AG08396 (cell line): ENCODE results near the gene COG2.
A peak's percentile ranks its signal among the peaks of the same experiment; 100 is the strongest.

Experiments
- DNase-seq: peaks from one replicate; pipeline ENCODE4 v3.0.0; 2012; ENCODE audit warnings: low spot score, mixed read lengths

COG2 gene

GRCh38 chr1:230701895-230702768 is 59.9 kb downstream of the COG2 start:
- no peak for DNase-seq

DNA sequence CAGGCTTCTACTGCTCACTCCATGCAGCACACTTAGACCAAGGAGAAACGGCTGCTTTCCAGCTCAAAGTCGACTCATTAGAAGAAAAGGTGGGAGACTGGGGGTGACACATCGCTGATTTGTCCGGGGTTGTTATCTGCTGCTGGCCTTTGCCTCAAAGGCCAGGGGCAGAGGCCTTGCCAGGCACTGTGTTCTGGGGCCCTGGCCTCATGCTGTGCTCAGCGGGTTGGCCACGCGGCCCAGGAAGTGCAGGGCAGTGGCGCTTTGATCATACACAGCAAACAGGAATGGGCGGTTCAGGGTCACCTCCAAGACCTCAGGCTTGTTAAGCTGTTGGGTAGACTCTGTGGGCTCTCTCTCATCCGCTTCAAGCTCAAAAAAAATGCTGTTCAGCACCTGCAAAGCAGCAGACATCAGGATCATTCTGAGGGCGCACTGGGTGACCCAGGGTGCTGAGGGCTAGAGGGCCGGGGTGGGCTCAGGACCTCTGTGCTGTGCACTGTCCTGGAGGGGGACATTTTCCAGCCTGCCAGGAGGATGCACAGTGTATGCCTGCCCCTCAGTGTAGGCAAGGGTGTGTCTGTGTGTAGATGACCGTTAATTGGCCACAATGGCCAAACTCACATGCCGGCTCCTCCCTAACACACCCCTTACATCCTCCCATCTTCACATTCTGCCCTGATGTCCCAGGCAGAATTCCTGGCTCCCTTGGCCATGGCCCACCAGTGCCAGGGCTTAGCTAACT is 60.8 kb downstream of the COG2 start:
- DNase-seq = no peak

DNA sequence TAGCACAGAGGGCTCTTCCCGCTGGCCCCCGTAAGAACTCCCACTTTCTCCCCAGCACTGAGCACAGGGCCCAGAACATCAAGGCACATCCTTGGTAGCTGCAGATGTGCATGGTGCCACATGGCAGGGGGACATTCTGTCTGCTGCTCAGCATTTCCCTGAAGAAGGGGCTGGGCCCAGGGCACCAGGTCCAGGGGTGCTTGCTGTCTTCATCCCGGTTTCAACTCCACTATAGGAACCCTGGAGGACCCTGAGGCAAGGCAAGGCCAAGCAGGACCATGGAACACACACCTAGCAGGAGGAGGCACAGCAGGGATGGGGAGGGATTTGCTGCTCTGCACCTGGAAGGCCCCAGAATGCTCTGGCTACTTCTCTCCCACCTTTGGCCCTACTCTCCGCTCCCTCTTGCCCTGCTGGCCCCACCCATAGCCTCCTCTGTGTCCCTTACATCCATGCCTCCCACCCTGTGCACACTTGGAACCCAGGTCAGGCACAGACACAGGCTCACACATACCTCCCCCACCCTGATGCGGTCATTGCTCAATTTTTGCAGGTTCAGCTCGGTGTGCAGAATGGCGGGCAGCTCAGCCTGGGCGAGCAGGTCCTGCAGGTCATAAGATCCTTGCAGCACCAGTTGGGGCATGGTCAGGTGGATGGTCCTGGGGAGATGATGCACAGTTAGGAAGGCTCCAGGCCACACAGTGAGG is 61.6 kb downstream of the COG2 start:
- no peak for DNase-seq

GRCh38 chr1:230704830-230705229 is 62.5 kb downstream of the COG2 start:
- DNase-seq = no peak

GRCh38 chr1:230705289-230706019 is 63.2 kb downstream of the COG2 start:
- no peak for DNase-seq

GRCh38 chr1:230706020-230706699 is 63.9 kb downstream of the COG2 start:
- DNase-seq = no peak

DNA sequence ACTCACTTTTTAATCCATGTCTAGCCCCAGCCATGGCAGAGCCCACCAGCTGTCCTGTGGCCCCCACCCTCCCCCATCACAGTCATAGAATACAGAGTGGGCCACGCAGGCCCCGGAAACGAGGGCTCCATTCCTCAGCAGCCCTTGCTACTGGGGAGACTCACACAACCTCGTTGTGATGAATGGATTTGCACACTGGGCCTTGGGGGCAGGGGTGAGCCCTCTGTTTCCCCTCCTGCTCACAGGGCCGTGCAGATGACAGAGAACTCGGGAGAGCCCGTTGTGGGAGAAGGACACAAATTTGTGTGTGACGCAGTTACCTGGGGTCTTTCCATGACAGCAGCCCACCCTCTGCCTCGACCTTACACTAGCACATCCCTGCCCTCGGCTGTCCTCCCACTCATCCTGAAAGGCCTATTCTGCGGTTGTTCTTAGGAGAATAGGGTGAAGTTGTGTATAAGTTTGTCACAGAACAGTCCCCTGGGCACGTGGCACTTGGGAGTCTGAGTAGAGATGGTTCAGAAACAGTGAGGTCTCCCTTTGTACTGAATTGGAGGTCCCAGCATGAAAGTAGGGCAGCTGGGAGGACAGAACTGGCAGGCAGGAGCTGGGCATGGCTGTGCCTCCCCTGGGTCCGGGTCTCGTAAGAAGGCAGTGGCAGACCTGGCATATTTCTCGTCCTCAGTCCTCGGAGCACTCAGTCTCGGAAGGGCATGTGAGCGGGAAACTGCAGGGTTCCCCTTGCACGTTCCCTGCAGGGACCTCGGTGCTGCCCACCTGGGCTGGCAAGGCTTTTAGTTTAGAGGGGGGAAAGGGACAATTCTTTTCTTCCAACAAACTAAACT is 64.8 kb downstream of the COG2 start:
- DNase-seq = no peak

GRCh38 chr1:230707732-230708630 is 65.7 kb downstream of the COG2 start:
- DNase-seq = no peak

DNA sequence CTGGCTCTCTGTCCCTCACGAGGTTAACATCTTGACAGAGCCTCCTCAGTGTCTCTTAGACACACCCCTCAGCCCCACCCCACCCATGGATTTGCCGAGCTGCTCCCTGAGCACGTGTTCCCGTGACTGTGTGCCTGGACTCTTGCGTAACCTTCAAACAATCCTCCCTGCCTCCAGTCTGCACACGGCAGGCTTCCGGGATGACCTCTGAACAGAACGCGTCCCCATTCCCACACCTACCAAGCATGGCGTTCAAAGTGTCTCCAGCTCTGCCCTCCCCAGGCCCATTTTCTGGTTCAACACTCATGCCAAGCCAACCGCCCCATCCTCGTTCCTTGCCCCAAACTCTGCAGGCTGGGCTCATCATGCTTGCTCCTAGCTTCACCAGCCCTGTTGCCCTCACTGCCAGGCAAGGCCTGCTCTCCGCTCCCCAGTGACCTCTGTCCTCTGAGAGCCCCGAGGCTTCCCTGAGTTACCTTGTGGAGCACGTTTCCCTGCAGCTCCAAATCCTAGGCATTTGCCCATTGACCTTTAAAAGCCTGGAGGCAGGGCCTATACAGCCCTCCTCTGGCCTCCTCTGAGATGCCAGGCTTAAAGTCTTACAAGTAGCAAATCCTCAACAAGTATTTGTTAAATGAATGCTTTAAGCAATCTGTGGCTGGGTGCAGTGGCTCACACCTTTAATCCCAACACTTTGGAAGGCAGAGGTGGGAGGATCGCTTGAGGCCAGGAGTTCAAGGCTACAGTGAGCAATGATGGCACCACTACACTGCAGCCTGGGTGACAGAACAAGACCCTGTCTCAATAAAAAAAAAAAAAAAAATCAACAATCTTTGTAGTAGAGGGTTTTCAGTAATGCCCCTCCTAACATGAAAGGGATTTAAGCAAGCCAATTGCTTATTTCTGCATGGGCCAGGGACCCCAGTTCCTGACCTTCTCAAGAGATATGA is 66.6 kb downstream of the COG2 start:
- no peak for DNase-seq

- DNase-seq = no peak
Observed at GRCh38 chr1:230709619-230710542, 67.6 kb downstream of the COG2 start.

DNA sequence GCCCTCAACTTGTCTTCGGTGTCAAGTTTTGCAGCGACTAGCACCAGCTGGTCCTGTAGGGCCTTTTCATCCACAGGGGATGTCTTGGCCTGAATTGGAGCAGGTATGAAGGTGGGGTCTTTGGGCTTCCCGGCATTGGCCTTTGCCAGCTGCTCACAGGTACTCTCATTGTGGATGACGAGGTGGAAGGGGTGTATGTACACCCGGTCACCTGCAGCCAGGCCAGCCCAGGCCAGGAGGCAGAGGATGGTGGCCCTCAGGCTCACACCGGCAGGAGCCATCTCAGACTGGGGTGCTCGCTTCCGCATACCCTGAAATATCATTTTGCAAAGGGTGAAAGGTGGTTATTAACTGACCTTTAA is 68.2 kb downstream of the COG2 start:
- DNase-seq = no peak

- no peak for DNase-seq
Observed at GRCh38 chr1:230711245-230711644, 69.0 kb downstream of the COG2 start.

GRCh38 chr1:230712470-230712942 is 70.2 kb downstream of the COG2 start:
- DNase-seq = no peak

DNA sequence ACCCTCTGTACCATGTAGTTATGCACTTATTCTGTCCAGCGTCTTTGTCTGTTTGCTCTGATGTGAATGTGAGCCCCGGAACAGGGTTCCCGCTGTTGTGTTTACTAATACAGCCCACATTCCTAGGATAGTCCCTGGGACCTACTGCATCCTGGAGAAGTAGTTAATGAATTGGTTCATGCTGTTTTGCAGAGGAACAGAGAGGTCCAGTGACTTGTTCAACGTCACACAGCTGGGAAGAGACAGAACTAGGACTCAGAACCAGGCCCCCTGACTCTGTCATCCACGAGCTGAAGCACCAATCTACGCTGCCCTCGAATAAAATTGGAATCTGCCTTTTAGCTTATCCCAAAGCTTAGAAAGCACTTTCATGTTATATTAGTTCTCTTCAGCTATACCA is 70.9 kb downstream of the COG2 start:
- DNase-seq = no peak

- no peak for DNase-seq
Observed at GRCh38 chr1:230713547-230713914, 71.2 kb downstream of the COG2 start.

GRCh38 chr1:230713915-230714764 is 71.9 kb downstream of the COG2 start, which contains the start of gene AGT:
AGT (minus strand) TSS chr1:230714122; CDS start chr1:230710823, 3,299 bp downstream.
- peak; percentile 84 for DNase-seq
